ENCODE results near the gene GPC3.

DNA sequence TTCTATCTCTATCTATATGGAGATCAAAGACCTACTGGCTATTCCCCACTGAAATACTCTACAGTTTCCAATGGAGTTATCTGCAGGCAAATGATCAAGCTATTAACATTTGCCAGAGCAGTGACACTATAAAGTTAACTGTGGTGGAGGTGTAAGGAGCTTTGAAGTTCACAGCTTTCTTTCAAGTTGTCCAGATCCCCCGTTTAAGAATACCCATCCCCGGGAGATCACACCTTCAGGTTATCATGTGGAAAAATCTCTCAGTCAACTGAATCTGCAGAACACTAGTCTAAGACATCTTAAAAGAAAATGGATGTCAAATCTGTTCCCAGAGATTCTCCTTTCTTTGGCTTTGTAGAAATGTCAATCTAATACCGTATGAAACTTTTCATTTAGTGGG is 80.1 kb downstream of the GPC3 start:
- TF ChIP-seq, protein P1, sequence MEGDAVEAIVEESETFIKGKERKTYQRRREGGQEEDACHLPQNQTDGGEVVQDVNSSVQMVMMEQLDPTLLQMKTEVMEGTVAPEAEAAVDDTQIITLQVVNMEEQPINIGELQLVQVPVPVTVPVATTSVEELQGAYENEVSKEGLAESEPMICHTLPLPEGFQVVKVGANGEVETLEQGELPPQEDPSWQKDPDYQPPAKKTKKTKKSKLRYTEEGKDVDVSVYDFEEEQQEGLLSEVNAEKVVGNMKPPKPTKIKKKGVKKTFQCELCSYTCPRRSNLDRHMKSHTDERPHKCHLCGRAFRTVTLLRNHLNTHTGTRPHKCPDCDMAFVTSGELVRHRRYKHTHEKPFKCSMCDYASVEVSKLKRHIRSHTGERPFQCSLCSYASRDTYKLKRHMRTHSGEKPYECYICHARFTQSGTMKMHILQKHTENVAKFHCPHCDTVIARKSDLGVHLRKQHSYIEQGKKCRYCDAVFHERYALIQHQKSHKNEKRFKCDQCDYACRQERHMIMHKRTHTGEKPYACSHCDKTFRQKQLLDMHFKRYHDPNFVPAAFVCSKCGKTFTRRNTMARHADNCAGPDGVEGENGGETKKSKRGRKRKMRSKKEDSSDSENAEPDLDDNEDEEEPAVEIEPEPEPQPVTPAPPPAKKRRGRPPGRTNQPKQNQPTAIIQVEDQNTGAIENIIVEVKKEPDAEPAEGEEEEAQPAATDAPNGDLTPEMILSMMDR (IDR thresholded peaks at IDR 0.05 in 4 of 5, conservative IDR thresholded peaks at IDR 0.05 in 1 of 5) = no peak
- no peak for TF ChIP-seq POLR2A (IDR thresholded peaks at IDR 0.05)
